HEK293 (cell line): ENCODE measurements around the gene CHIT1.

ENCODE experiments used
- CTCF ChIA-PET: fragments of 350-600 bp; formaldehyde crosslinking; extraction: SDS; loops from one replicate; lab custom pipeline; 2021; ENCODE audit warnings: antibody characterized with exemption; lab: Yijun Ruan, JAX
- POLR2A ChIA-PET: fragments of 300-600 bp; formaldehyde crosslinking; extraction: SDS; loops from one replicate; lab custom pipeline; 2020; ENCODE audit warnings: antibody characterized with exemption, inconsistent platforms; lab: Yijun Ruan, JAX
- H3K27ac ChIP-seq: fragments of 200-500 bp; sonication (Bioruptor generic); 2 replicates; pipeline ENCODE4 v1.5.1; 2014; ENCODE audit warnings: low read depth, low read length, control low read depth, inconsistent platforms; ENCODE audit errors: extremely low read depth
- H3K36me3 ChIP-seq, 2 experiments: fragments of 200-500 bp in 1 of 2; sonication (Bioruptor generic) in 1 of 2; 1 replicate in 1 of 2; 2 replicates in 1 of 2; pipeline ENCODE4 v1.5.1; 2014 to 2017; ENCODE audit warnings: inconsistent platforms in 2 of 2, low read length in 2 of 2; ENCODE audit not compliant: control insufficient read depth in 2 of 2, insufficient read depth in 1 of 2
- H3K4me1 ChIP-seq: fragments of 200-500 bp; sonication (Bioruptor generic); 2 replicates; pipeline ENCODE4 v1.5.1; 2014; ENCODE audit warnings: mild to moderate bottlenecking, low read length, inconsistent platforms; ENCODE audit not compliant: control insufficient read depth, insufficient read depth
- H3K4me3 ChIP-seq: 2 replicates; pipeline ENCODE4 v1.5.1; 2011; ENCODE audit warnings: low read depth, mild to moderate bottlenecking, control low read depth, low read length, moderate library complexity
- H3K9me3 ChIP-seq: fragments of 200-500 bp; sonication (Bioruptor generic); 2 replicates; pipeline ENCODE4 v1.5.1; 2014; ENCODE audit warnings: low read depth, low read length, inconsistent platforms; ENCODE audit not compliant: control insufficient read depth, insufficient read depth
- ELK4 ChIP-seq: IDR thresholded peaks from 2 replicates; pipeline ENCODE4 v1.6.1; 2011; ENCODE audit warnings: mild to moderate bottlenecking, low read depth, low read length, borderline replicate concordance
- GFI1B ChIP-seq: fragments of 450-650 bp; formaldehyde crosslinking; IDR thresholded peaks from 2 replicates; pipeline ENCODE4 v1.5.1; 2016; ENCODE audit warnings: missing biosample characterization, missing genetic modification characterization
- HIC1 ChIP-seq: fragments of 450-650 bp; formaldehyde crosslinking; IDR thresholded peaks from 2 replicates; pipeline ENCODE4 v1.5.1; 2016; ENCODE audit warnings: missing biosample characterization, missing genetic modification characterization
- KLF16 ChIP-seq: fragments of 450-650 bp; formaldehyde crosslinking; IDR thresholded peaks from 2 replicates; pipeline ENCODE4 v1.5.1; 2017; ENCODE audit warnings: missing biosample characterization, missing genetic modification characterization
- MEIS1 ChIP-seq: sonication (generic); formaldehyde crosslinking; IDR thresholded peaks from 2 replicates; pipeline ENCODE4 v1.8.1; 2022; ENCODE audit warnings: missing genetic modification reagents, mild to moderate bottlenecking, borderline replicate concordance
- SCRT1 ChIP-seq: fragments of 450-650 bp; formaldehyde crosslinking; IDR thresholded peaks from 2 replicates; pipeline ENCODE4 v1.5.1; 2016; ENCODE audit warnings: missing biosample characterization, missing genetic modification characterization, borderline replicate concordance
- SP3 ChIP-seq: fragments of 450-650 bp; formaldehyde crosslinking; IDR thresholded peaks from 2 replicates; pipeline ENCODE4 v1.5.1; 2016; ENCODE audit warnings: missing biosample characterization, missing genetic modification characterization
- TRIM28 ChIP-seq: IDR thresholded peaks from 2 replicates; pipeline ENCODE4 v1.6.1; 2011; ENCODE audit warnings: low read length, control low read depth, borderline replicate concordance
- TSHZ1 ChIP-seq: fragments of 450-650 bp; formaldehyde crosslinking; IDR thresholded peaks from 2 replicates; pipeline ENCODE4 v1.5.1; 2016; ENCODE audit warnings: missing biosample characterization, missing genetic modification characterization, borderline replicate concordance
- ZBTB10 ChIP-seq: fragments of 450-650 bp; formaldehyde crosslinking; IDR thresholded peaks from 2 replicates; pipeline ENCODE4 v1.5.1; 2016; ENCODE audit warnings: missing biosample characterization, missing genetic modification characterization
- ZEB2 ChIP-seq: fragments of 450-650 bp; formaldehyde crosslinking; IDR thresholded peaks from 2 replicates; pipeline ENCODE4 v1.5.1; 2016; ENCODE audit warnings: missing biosample characterization, missing genetic modification characterization
- ZFP41 ChIP-seq: fragments of 450-650 bp; formaldehyde crosslinking; IDR thresholded peaks from 2 replicates; pipeline ENCODE4 v1.5.1; 2016; ENCODE audit warnings: missing biosample characterization, missing genetic modification characterization, borderline replicate concordance
- ZNF214 ChIP-seq: fragments of 450-650 bp; formaldehyde crosslinking; IDR thresholded peaks from 2 replicates; pipeline ENCODE4 v1.5.1; 2017; ENCODE audit warnings: missing biosample characterization, mild to moderate bottlenecking, missing genetic modification characterization, borderline replicate concordance
- ZNF24 ChIP-seq: fragments of 450-650 bp; formaldehyde crosslinking; IDR thresholded peaks from 2 replicates; pipeline ENCODE4 v1.5.1; 2016; ENCODE audit warnings: missing biosample characterization, missing genetic modification characterization
- ZNF335 ChIP-seq: fragments of 450-650 bp; formaldehyde crosslinking; conservative IDR thresholded peaks from 2 replicates; pipeline ENCODE4 v1.5.1; 2016; ENCODE audit warnings: missing biosample characterization, missing genetic modification characterization
- ZNF341 ChIP-seq: fragments of 450-650 bp; formaldehyde crosslinking; IDR thresholded peaks from 2 replicates; pipeline ENCODE4; 2016; ENCODE audit warnings: low read depth, missing biosample characterization, missing genetic modification characterization
- ZNF391 ChIP-seq: fragments of 450-650 bp; formaldehyde crosslinking; IDR thresholded peaks from 2 replicates; pipeline ENCODE4 v1.5.1; 2016; ENCODE audit warnings: low read depth, missing biosample characterization, missing genetic modification characterization, borderline replicate concordance
- ZNF404 ChIP-seq: fragments of 450-650 bp; formaldehyde crosslinking; IDR thresholded peaks from 2 replicates; pipeline ENCODE4 v1.5.1; 2017; ENCODE audit warnings: missing biosample characterization, missing genetic modification characterization
- ZNF530 ChIP-seq: fragments of 450-650 bp; formaldehyde crosslinking; IDR thresholded peaks from 2 replicates; pipeline ENCODE4 v1.5.1; 2016; ENCODE audit warnings: low read depth, missing biosample characterization, missing genetic modification characterization
- ZNF621 ChIP-seq: fragments of 450-650 bp; formaldehyde crosslinking; IDR thresholded peaks from 2 replicates; pipeline ENCODE4 v1.5.1; 2017; ENCODE audit warnings: missing biosample characterization, missing genetic modification characterization
- ZNF629 ChIP-seq: fragments of 450-650 bp; formaldehyde crosslinking; IDR thresholded peaks from 2 replicates; pipeline ENCODE4 v1.5.1; 2017; ENCODE audit warnings: missing biosample characterization, missing genetic modification characterization
- ZNF664 ChIP-seq: fragments of 450-650 bp; formaldehyde crosslinking; IDR thresholded peaks from 2 replicates; pipeline ENCODE4 v1.5.1; 2016; ENCODE audit warnings: missing biosample characterization, missing genetic modification characterization
- ZNF701 ChIP-seq: fragments of 450-650 bp; formaldehyde crosslinking; IDR thresholded peaks from 2 replicates; pipeline ENCODE4 v1.5.1; 2016; ENCODE audit warnings: missing biosample characterization, missing genetic modification characterization
- ZNF76 ChIP-seq: fragments of 450-650 bp; formaldehyde crosslinking; IDR thresholded peaks from 2 replicates; pipeline ENCODE4; 2016; ENCODE audit warnings: low read depth, missing biosample characterization, missing genetic modification characterization, borderline replicate concordance
- ZSCAN30 ChIP-seq: fragments of 450-650 bp; IDR thresholded peaks from 2 replicates; pipeline ENCODE4 v1.5.1; 2018; ENCODE audit warnings: missing biosample characterization, mild to moderate bottlenecking, missing genetic modification characterization, moderate library complexity

Gene CHIT1

GRCh38 chr1:203229471-203230135 lies at the start of gene CHIT1:
Gene CHIT1 (minus strand): TSS chr1:203229673. CDS start chr1:203229636, 37 bp downstream.
- Histone ChIP-seq H3K9me3 (no peaks in the 10 kb centered on the region), H3K4me1 (no peaks in the 10 kb centered on the region), H3K27ac (no peak within 1 kb of the TSS), H3K36me3 (no peaks in the 10 kb centered on the region), H3K4me3 (no peak within 1 kb of the TSS)
- POLR2A ChIA-PET: no interaction called here
- no peak for TF ChIP-seq ZNF530 (tag by site-specific recombination)
- no peak for TF ChIP-seq ZNF335 (tag by site-specific recombination)
- no peak for TF ChIP-seq HIC1 (tag by site-specific recombination)
- no peak for TF ChIP-seq ZNF404 (tag by site-specific recombination)
- TF ChIP-seq ZNF76 (tag by site-specific recombination): no peak
- no peak for TF ChIP-seq ZNF629 (tag by site-specific recombination)
- TF ChIP-seq ZNF664 (tag by site-specific recombination): no peak
- TF ChIP-seq ZBTB10 (tag by site-specific recombination): no peak
- TF ChIP-seq KLF16 (tag by site-specific recombination): no peak
- no peak for TF ChIP-seq ZEB2 (tag by site-specific recombination)
- TF ChIP-seq ZNF214 (tag by site-specific recombination): no peak
- CTCF ChIA-PET: no interaction called here

- Histone ChIP-seq H3K36me3 (no peaks in the 10 kb centered on the region), H3K4me1 (peaks cover 3% of the 10 kb centered on the region; the same call in 1 of the 2 replicates), H3K27ac (no peak overlapping the region), H3K9me3 (no peaks in the 10 kb centered on the region), H3K4me3 (no peak overlapping the region)
- ChIA-PET POLR2A (interaction anchor here (1.0 to 1.8 kb wide), 2 partner anchors 27 to 37 kb away, joined by 3 to 5 read pairs; no protein-coding TSS in a partner anchor), CTCF (interaction anchor here (0.5 to 9.1 kb wide), 4 partner anchors 10 to 197 kb away, joined by 3 to 74 read pairs (median 5); no protein-coding TSS in a partner anchor)
- 0 out of 2 replicates have a peak, but pooled peaks have one; percentile 4 for TF ChIP-seq ZNF341 (tag by site-specific recombination)
- TF ChIP-seq ZNF391 (tag by site-specific recombination): no peak
- TF ChIP-seq ZNF335 (tag by site-specific recombination): peak; percentile 51
- no peak for TF ChIP-seq SCRT1 (tag by site-specific recombination)
- TF ChIP-seq ZSCAN30 (tag by site-specific recombination): no peak
- TF ChIP-seq TRIM28: no peak
- no peak for TF ChIP-seq SP3
- TF ChIP-seq MEIS1 (CRISPR knock-in tag): no peak
- no peak for TF ChIP-seq ZNF621 (tag by site-specific recombination)
- TF ChIP-seq ELK4: no peak
- TF ChIP-seq ZNF24 (tag by site-specific recombination): no peak
- TF ChIP-seq TSHZ1: no peak
- TF ChIP-seq ZNF701 (tag by site-specific recombination): no peak
- TF ChIP-seq GFI1B (tag by site-specific recombination): no peak
- no peak for TF ChIP-seq ZFP41 (tag by site-specific recombination)
Measured at GRCh38 chr1:203278885-203279406, 49.5 kb upstream of the CHIT1 start.
